Progenitor cell of endocrine pancreas (in vitro differentiated cells): ENCODE results near the gene C20orf202. TPM values are rescaled to one million over a fixed set of nuclear protein-coding genes. Genes with fewer than 3 reads are reported as not detected.
A peak's percentile ranks its signal among the peaks of the same experiment; 100 is the strongest.

Source experiments
- DNase-seq: peaks from one replicate; pipeline ENCODE4 v3.0.0; 2021; ENCODE audit warnings: low spot score; ENCODE audit not compliant: unreplicated experiment
- H3K27ac Mint-ChIP-seq: 2 replicates; pipeline ENCODE4 v1.8.0; 2021; ENCODE audit warnings: mild to moderate bottlenecking, moderate library complexity, mixed read lengths
- H3K27me3 Mint-ChIP-seq: 2 replicates; pipeline ENCODE4 v1.8.0; 2021; ENCODE audit warnings: mixed read lengths
- H3K36me3 Mint-ChIP-seq: 2 replicates; pipeline ENCODE4 v1.8.0; 2022; ENCODE audit warnings: mixed read lengths; ENCODE audit not compliant: insufficient read depth
- H3K4me1 Mint-ChIP-seq: 2 replicates; pipeline ENCODE4 v1.8.0; 2021; ENCODE audit warnings: low read depth, mixed read lengths
- H3K4me3 Mint-ChIP-seq: 2 replicates; pipeline ENCODE4 v1.8.0; 2021; ENCODE audit warnings: low read depth, mild to moderate bottlenecking, moderate library complexity, mixed read lengths
- H3K9me3 Mint-ChIP-seq: 2 replicates; pipeline ENCODE4 v1.8.0; 2021; ENCODE audit warnings: low read depth, mixed read lengths
- CTCF ChIP-seq: fragments of 200-600 bp; sonication (generic); IDR thresholded peaks from one replicate; pipeline ENCODE4 v1.5.0; 2021; ENCODE audit warnings: antibody characterized with exemption, mild to moderate bottlenecking; ENCODE audit not compliant: unreplicated experiment
- total RNA-seq: library from RNA; stranded (reverse); gene quantifications from 2 replicates; pipeline ENCODE4 v1.2.1, GENCODE V29; 2021

Gene C20orf202
- total RNA-seq, 1 donor from 2014 or later: 0.26 TPM

GRCh38 chr20:1174787-1175186, 28.5 kb upstream of the C20orf202 start:
- H3K9me3 Mint-ChIP-seq: no peaks in the 10 kb centered on the region
- peaks cover 1% of the 10 kb centered on the region for H3K4me1 Mint-ChIP-seq
- no peak overlapping the region for H3K27ac Mint-ChIP-seq
- no peak for TF ChIP-seq CTCF
- no peak for DNase-seq
- H3K27me3 Mint-ChIP-seq: no peaks in the 10 kb centered on the region
- H3K36me3 Mint-ChIP-seq: peaks cover 5% of the 10 kb centered on the region
- no peak overlapping the region for H3K4me3 Mint-ChIP-seq

GRCh38 chr20:1177680-1178079, 25.6 kb upstream of the C20orf202 start:
- DNase-seq: no peak
- Mint-ChIP-seq H3K36me3 (no peaks in the 10 kb centered on the region), H3K4me3 (no peak overlapping the region), H3K4me1 (no peaks in the 10 kb centered on the region), H3K27ac (peak overlapping the region; percentile 60), H3K9me3 (no peaks in the 10 kb centered on the region), H3K27me3 (no peaks in the 10 kb centered on the region)
- peak; percentile 25 for TF ChIP-seq CTCF

- no peaks in the 10 kb centered on the region for H3K9me3 Mint-ChIP-seq
- H3K4me1 Mint-ChIP-seq: no peaks in the 10 kb centered on the region
- TF ChIP-seq CTCF: no peak
- DNase-seq: no peak
- H3K36me3 Mint-ChIP-seq: no peaks in the 10 kb centered on the region
- H3K27me3 Mint-ChIP-seq: peaks cover 3% of the 10 kb centered on the region
- H3K27ac Mint-ChIP-seq: no peak overlapping the region
- H3K4me3 Mint-ChIP-seq: no peak overlapping the region
Measured at GRCh38 chr20:1178103-1178502, 25.2 kb upstream of the C20orf202 start.

GRCh38 chr20:1178623-1179022, 24.6 kb upstream of the C20orf202 start:
- no peak overlapping the region for H3K27ac Mint-ChIP-seq
- DNase-seq: no peak
- H3K27me3 Mint-ChIP-seq: peaks cover 7% of the 10 kb centered on the region
- no peak for TF ChIP-seq CTCF
- no peaks in the 10 kb centered on the region for H3K36me3 Mint-ChIP-seq
- H3K4me3 Mint-ChIP-seq: no peak overlapping the region
- H3K4me1 Mint-ChIP-seq: no peaks in the 10 kb centered on the region
- H3K9me3 Mint-ChIP-seq: no peaks in the 10 kb centered on the region

GRCh38 chr20:1180949-1181348, 22.3 kb upstream of the C20orf202 start:
- DNase-seq: no peak
- H3K36me3 Mint-ChIP-seq: no peaks in the 10 kb centered on the region
- no peak overlapping the region for H3K27ac Mint-ChIP-seq
- no peaks in the 10 kb centered on the region for H3K9me3 Mint-ChIP-seq
- no peak overlapping the region for H3K4me3 Mint-ChIP-seq
- no peak for TF ChIP-seq CTCF
- peaks cover 17% of the 10 kb centered on the region for H3K27me3 Mint-ChIP-seq
- H3K4me1 Mint-ChIP-seq: peaks cover 8% of the 10 kb centered on the region
